Right lobe of liver (tissue), 6 donors: ENCODE measurements around the gene NKAPL. TPM values are rescaled to one million over a fixed set of nuclear protein-coding genes. Genes with fewer than 3 reads are reported as not detected.

ENCODE experiments used
- ATAC-seq, 4 donors: fragments of 200-7000 bp; cut with Tn5 transposase; one replicate each; pipeline ENCODE4 v1.9.1; 2020; ENCODE audit warnings: mild to moderate bottlenecking in 4 of 4, moderate library complexity in 4 of 4
- DNase-seq, 3 donors: peaks; one replicate each; pipeline ENCODE4 v3.0.0-alpha.2; 2020
- H3K27ac ChIP-seq, 3 donors: fragments of 200-600 bp; one replicate each; pipeline ENCODE4 v1.8.0; 2022
- H3K27me3 ChIP-seq, 2 donors: fragments of 200-600 bp; one replicate each; pipeline ENCODE4 v1.8.0; 2022
- H3K36me3 ChIP-seq, 4 donors: fragments of 200-600 bp; sonication (generic) in 1 of 4; one replicate each; pipeline versions ENCODE4 v1.5.1 to v1.8.0; 2017 to 2022; ENCODE audit warnings: control low read depth in 1 of 4
- H3K4me1 ChIP-seq, 4 donors: fragments of 200-600 bp; sonication (generic) in 1 of 4; one replicate each; pipeline versions ENCODE4 v1.5.1 to v1.8.0; 2017 to 2022; ENCODE audit warnings: control low read depth in 1 of 4
- H3K4me3 ChIP-seq, 3 donors: fragments of 200-600 bp; one replicate each; pipeline ENCODE4 v1.8.0; 2022
- H3K9me3 ChIP-seq, 4 donors: fragments of 200-600 bp; sonication (generic) in 1 of 4; one replicate each; pipeline versions ENCODE4 v1.5.1 to v1.8.0; 2017 to 2022; ENCODE audit warnings: control low read depth in 1 of 4
- CTCF ChIP-seq, 4 donors: fragments of 200-600 bp in 3 of 4; fragments of 450-650 bp in 1 of 4; IDR thresholded peaks; one replicate each; pipeline versions ENCODE4 v1.5.1 to v1.8.0; 2016 to 2022; ENCODE audit warnings: antibody characterized with exemption in 4 of 4, mild to moderate bottlenecking in 2 of 4
- POLR2A ChIP-seq: fragments of 450-650 bp; IDR thresholded peaks from one replicate; pipeline ENCODE4 v1.6.1; 2017; ENCODE audit warnings: antibody characterized with exemption, mild to moderate bottlenecking
- WGBS: methylation state at CpG from one replicate; pipeline ENCODE4 v1.1.6; 2018; ENCODE audit warnings: low coverage, low lambda C conversion rate; ENCODE audit not compliant: insufficient coverage; ENCODE audit errors: missing lambda C conversion rate; 5-methylcytosine and 5-hydroxymethylcytosine counted together
- intact Hi-C, 2 donors: fragments of 100-400 bp; cut with DNase I; formaldehyde crosslinking; loops; one replicate each; pipeline versions ENCODE4 v1.11.2 to v1.14.1; 2022
- total RNA-seq, 6 experiments: library from RNA; depleted of rRNA in 2 of 6; stranded (reverse); fragments of >200 nt in 2 of 6; fragmentation: NEBNext Ultra II Directional in 3 of 6; extraction: Animal tissue kit (Norgen Biotek cat#: 25700) in 3 of 6; gene quantifications; one replicate each; pipeline versions ENCODE4 v1.1.0 to v1.2.4, GENCODE V29; 2016 to 2023
- donor health status: DM: no; HTN: yes; CAD: no.
- donor health status: DM: no; HTN: no; CAD: no.
- donor health status: DM: no; HTN: no; CAD: no.
- donor health status: DM: no; HTN: yes; CAD: no.
- donor health status: DM: no; HTN: yes; CAD: no.

The NKAPL gene
- total RNA-seq, 6 experiments from 2014 or later = 0.15 to 1.0 (median 0.36) TPM

DNA sequence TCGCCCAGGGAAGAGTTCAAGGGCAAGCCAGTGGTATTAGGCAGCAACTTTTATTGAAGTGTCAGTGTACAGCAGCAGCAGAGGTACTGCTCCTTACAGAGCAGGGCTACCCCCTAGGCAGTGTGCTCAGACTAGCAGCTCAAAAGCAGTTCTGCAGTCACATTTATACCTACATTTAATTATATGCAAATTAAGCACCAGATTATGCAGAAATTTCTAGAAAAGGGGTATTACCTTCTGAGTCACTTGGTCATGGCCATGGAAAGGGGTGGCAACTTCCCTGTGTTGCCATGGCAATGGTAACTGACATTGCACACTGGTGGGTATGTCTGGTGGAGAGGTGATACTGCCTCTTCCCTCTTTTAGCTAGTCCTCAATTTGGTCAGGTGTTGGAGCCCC lies 5.0 kb upstream of the NKAPL start:
- TF ChIP-seq CTCF (IDR thresholded peaks at IDR 0.05) (no peak), POLR2A (no peak)
- Histone ChIP-seq H3K9me3 (no peaks in the 10 kb centered on the region), H3K4me3 (no peak overlapping the region), H3K4me1 (peaks cover 0 to 9% (median 2%) of the 10 kb centered on the region in 4 donors), H3K27ac (no peak overlapping the region), H3K27me3 (no peaks in the 10 kb centered on the region), H3K36me3 (peaks cover 0 to 1% (median 0%) of the 10 kb centered on the region in 4 donors)
- ATAC-seq = no peak
- intact Hi-C loops = no loop called here
- 60% methylated on average over 1 of the region's 1 CpG for WGBS
- DNase-seq = no peak

DNA sequence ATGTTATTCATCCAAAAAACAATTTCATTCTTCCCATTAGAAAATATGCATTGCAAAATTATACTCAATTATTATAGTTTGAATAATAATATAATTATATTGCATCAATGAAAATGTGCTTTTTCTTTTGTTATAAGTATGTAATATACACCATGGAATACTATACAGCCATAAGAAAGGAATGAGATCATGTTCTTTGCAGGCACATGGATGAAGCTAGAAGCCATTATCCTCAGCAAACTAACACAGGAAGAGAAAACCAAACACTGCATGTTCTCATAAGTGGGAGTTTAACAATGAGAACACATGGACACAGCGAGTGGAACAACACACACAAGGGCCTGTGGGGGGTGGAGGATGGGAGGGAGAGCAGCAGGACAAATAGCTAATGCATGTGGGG lies 2.1 kb upstream of the NKAPL start:
- WGBS = no CpG with 5 or more reads among the region's 1 CpG
- TF ChIP-seq CTCF (IDR thresholded peaks at IDR 0.05) (no peak), POLR2A (no peak)
- no peaks in the 10 kb centered on the region for H3K36me3 ChIP-seq
- peaks cover 0 to 3% (median 0%) of the 10 kb centered on the region in 4 donors for H3K4me1 ChIP-seq
- no peaks in the 10 kb centered on the region for H3K9me3 ChIP-seq
- intact Hi-C loops = no loop called here
- no peaks in the 10 kb centered on the region for H3K27me3 ChIP-seq
- H3K4me3 ChIP-seq = no peak overlapping the region
- no peak for ATAC-seq
- no peak overlapping the region for H3K27ac ChIP-seq
- no peak for DNase-seq

DNA sequence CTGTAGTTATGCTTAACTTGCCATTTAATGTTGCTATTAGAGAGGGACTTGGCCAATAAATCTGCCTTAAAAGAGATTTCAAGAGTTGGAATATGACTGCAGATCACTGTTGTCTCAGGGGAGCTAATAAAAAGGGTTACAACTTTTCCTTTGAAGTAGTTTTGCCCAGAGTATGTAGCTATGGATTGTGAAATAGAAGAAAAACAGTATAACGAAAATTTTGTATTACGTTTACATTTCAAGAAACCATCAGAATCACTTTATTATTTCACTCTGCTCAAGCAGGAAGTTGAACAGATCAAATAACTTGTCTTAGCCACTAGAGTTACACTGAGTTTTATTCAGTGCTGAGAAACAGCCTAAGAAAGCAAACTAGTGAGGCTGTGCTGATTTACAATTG lies 4.8 kb downstream of the NKAPL start:
- Histone ChIP-seq H3K36me3 (no peaks in the 10 kb centered on the region), H3K4me1 (peaks cover 0 to 10% (median 0%) of the 10 kb centered on the region in 4 donors), H3K27ac (no peak overlapping the region), H3K9me3 (no peaks in the 10 kb centered on the region), H3K4me3 (no peak overlapping the region), H3K27me3 (no peaks in the 10 kb centered on the region)
- TF ChIP-seq POLR2A = no peak
- TF ChIP-seq CTCF (IDR thresholded peaks at IDR 0.05) = no peak
- ATAC-seq (no peak), DNase-seq (no peak)
- intact Hi-C loops = no loop called here
- 38% methylated on average over 2 of the region's 2 CpGs for WGBS

GRCh38 chr6:28264834-28265401 lies 5.8 kb downstream of the NKAPL start:
- no peaks in the 10 kb centered on the region for H3K36me3 ChIP-seq
- ATAC-seq (no peak), DNase-seq (no peak)
- H3K27ac ChIP-seq = no peak overlapping the region
- H3K27me3 ChIP-seq = no peaks in the 10 kb centered on the region
- peaks cover 0 to 7% (median 0%) of the 10 kb centered on the region in 4 donors for H3K4me1 ChIP-seq
- intact Hi-C loops = no loop called here
- WGBS = 56% methylated on average over 4 of the region's 4 CpGs
- TF ChIP-seq POLR2A (no peak), CTCF (IDR thresholded peaks at IDR 0.05) (no peak)
- H3K9me3 ChIP-seq = no peaks in the 10 kb centered on the region
- no peak overlapping the region for H3K4me3 ChIP-seq
